Activated T-cell treated with anti-CD3 and anti-CD28 coated beads for 4 hours (primary cell): ENCODE measurements around the gene TGFBR3L.
"Not testable (repeated sequence)": the region's sequence is repeated elsewhere in the genome, so short reads cannot be mapped to it uniquely, and the experiment has no call there.

ENCODE experiments used
- DNase-seq: peaks from one replicate; pipeline ENCODE4 v3.0.0-alpha.2; 2020

Gene TGFBR3L

GRCh38 chr19:7881910-7882309 lies 32.7 kb upstream of the TGFBR3L start:
- no peak for DNase-seq

GRCh38 chr19:7883105-7883504 lies 31.5 kb upstream of the TGFBR3L start:
- no peak for DNase-seq

GRCh38 chr19:7883796-7884570 lies 30.6 kb upstream of the TGFBR3L start:
- DNase-seq: no peak

DNA sequence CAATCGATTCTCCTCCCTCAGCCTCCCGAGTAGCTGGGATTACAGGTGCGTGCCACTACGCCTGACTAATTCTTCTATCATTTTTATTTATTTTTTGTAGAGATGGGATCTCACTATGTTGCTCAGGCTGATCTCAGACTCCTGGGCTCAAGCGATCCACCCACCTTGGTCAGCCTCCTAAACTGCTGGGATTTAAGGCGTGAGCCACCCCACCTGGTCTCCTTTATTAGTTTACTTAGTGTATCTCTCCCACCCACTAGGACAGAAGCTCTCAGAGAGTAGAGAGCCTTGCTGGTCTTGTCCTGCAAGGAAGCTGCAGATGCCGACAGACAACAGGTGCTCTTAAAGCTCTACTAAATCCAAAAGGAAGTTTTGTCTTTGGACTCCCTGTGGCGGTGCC lies 28.8 kb upstream of the TGFBR3L start:
- DNase-seq: no peak

DNA sequence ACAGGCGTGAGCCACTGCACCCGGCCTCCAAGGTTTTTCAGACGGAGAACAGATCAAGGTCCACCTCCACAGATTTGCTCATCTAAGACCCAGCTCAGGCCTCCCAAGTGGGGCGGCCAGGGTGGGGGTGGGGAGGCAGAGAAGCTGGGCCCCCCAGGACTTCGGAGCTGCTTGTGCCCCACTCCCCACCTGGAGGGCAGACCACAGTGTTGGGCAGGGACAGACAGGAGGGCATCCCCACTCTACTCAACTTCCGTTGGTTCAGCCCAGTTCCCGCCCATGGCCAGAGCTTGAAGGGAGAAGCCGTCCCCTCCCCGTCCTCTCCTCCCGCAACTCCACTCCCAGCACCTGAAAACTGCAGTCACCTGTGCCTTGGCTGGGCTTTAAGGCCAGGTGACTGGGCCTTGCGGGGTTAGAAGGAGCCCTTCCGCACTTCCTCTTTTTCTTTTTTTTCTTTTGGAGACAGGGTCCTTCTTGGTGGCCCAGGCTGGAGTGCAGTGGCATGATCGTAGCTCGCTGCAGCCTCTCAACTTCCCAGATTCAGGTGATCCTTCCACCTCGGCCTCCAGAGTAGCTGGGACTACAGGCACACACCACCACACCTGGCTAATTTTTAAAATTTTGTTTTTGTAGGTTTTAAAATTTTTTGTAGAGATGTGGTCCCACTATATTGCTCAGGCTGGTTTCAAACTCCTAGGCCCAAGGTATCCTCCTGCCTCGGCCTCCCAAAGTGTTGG lies 27.1 kb upstream of the TGFBR3L start:
- no peak for DNase-seq

GRCh38 chr19:7888145-7888825 lies 26.3 kb upstream of the TGFBR3L start, which contains the start of gene LRRC8E:
Gene LRRC8E (plus strand): TSS chr19:7888510. CDS start chr19:7895604, 7,094 bp downstream.
- DNase-seq: no peak

DNA sequence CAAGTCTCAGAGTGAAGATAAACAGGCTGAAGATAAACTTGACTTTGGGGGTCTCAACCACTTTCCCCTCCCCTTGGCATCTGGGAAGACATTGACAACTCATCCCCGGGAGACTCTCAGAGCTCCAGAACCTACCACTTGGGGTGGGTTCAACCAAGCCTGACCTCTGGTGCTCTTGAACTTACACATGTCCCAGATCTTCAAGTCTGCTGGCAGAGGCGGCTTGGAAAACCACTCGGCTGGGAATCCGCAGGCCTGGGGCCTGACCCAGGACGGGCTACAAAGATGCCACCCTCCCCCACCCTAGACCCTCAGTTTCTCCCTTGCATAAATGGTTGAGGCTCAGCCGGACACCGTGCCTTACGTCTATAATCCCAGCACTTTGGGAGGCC lies 25.8 kb upstream of the TGFBR3L start:
- no peak for DNase-seq

- not testable (repeated sequence) for DNase-seq
Observed at GRCh38 chr19:7893362-7894101, 21.1 kb upstream of the TGFBR3L start.

DNA sequence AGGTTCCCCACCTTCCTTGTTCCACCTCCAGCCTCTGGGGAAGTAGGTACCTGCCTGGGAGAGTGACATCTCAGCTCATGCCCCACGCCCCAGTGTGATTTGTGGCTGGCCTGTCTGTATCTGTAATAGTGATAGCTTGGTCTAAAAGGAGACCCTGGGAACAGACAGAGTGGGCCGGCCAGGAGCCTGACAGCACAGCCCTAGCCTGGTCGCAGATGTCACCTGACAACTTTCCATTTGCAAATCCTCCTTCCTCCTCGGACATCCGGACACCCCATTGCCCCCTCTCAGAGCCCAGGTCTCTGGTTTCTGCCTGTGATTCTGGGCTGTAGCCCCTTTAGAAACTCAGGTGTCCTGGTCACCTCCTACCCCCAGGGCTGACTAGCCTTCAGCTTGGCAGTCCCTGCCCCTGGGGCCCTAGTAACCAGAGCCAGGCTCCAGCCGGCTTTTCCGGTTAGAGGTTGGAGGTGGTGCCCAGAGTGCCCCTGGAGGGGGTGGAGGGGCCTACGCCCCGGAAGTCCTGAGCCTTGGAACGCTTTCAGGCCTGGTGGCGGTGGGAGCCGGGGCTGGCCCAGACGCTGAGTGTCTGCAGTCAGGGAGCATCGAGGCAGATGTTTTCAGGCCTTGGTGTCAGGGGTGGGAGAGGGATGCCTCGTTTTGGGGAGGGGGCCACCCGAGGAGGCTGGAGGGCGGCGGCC lies 19.9 kb upstream of the TGFBR3L start:
- no peak for DNase-seq

GRCh38 chr19:7895565-7895964 lies 19.1 kb upstream of the TGFBR3L start:
- no peak for DNase-seq

DNA sequence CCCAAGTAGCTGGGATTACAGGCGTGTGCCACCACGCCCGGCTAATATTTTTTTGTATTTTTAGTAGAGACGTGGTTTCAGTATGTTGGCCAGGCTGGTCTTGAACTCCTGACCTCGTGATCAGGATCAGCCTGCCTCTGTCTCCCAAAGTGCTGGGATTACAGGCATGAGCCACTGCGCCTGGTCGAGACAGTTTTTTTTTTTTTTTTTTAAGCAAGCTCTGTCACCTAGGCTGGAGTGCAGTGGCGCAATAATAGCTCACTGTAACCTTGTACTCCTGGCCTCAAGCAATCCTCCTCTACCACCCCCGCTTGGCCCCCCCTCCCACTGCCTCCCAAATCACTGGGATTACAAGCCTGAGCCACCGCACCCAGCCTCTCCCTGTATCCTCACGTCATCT lies 17.3 kb upstream of the TGFBR3L start:
- no peak for DNase-seq

DNA sequence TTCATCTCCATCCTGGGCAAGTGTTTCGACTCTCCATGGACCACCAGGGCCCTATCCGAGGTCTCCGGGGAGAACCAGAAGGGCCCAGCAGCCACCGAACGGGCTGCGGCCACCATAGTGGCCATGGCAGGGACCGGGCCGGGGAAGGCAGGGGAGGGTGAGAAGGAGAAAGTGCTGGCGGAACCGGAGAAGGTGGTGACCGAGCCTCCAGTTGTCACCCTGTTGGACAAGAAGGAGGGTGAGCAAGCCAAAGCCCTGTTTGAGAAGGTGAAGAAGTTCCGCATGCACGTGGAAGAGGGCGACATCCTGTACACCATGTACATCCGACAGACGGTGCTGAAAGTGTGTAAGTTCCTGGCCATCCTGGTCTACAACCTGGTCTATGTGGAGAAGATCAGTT lies 15.7 kb upstream of the TGFBR3L start:
- DNase-seq: no peak

GRCh38 chr19:7899751-7900378 lies 14.8 kb upstream of the TGFBR3L start:
- DNase-seq: no peak

DNA sequence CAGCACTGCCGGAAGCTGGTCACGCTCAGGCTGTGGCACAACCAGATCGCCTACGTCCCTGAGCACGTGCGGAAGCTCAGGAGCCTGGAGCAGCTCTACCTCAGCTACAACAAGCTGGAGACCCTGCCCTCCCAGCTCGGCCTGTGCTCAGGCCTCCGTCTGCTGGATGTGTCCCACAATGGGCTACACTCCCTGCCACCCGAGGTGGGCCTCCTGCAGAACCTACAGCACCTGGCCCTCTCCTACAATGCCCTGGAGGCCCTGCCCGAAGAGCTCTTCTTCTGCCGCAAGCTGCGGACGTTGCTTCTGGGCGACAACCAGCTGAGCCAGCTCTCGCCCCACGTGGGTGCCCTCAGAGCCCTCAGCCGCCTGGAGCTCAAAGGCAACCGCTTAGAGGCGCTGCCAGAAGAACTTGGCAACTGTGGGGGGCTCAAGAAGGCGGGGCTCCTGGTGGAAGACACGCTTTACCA lies 14.2 kb upstream of the TGFBR3L start:
- no peak for DNase-seq

DNA sequence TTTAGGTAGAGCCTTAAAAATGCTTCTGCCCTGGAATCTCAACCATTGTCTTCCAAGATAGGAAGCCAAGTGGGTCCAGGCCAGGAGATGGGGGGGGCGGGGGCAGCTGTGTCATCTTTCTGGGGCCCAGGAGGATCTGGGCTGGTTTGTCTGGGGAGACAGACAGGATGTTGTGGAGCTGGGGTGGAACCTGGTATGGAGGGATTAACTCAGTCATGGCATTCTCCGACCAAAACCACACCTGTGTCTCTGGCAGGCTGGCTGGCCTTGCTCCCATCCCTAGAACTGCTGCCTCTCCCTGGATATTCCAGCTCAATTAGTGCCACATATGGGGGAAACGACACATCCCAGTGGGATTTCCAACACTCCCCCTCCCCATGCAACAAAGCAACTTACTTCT lies 13.7 kb upstream of the TGFBR3L start:
- no peak for DNase-seq

GRCh38 chr19:7901337-7901736 lies 13.3 kb upstream of the TGFBR3L start:
- DNase-seq: no peak

DNA sequence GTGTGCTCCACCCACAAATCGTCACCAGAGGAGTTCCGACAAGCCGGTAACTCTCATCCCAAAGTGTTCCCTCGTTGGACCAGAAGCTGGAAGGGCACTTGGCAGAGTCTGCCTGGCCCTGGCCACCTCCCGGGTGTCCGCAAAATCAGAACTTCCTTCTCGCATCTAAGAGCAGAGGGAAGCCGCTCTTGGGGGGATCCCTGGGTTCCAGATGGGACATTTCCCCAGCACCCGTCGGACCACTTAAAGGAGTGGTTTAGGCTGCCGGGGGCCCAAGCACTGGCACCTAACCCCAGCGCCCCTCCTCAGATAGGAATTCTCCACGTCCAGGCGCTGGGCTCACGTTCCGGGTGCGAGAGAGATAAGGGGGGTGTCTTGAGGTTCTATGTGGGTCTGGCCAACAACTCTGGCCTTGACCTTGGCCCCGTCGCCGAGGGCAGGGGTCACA lies 11.8 kb upstream of the TGFBR3L start:
- no peak for DNase-seq

GRCh38 chr19:7903244-7904073 lies 11.2 kb upstream of the TGFBR3L start, which contains the start of gene MAP2K7:
Gene MAP2K7 (plus strand): TSS chr19:7903877. CDS start chr19:7903945, 68 bp downstream.
- peak; percentile 100 for DNase-seq

GRCh38 chr19:7904074-7905020 lies 10.3 kb upstream of the TGFBR3L start:
- no peak for DNase-seq
